NCI-H187 treated with DMSO at 0.1 percent for 48 hours (cell line): ENCODE measurements around the gene TBC1D8.

Experiments
- DNase-seq: peaks from one replicate; lab custom pipeline; 2025; lab: John Stamatoyannopoulos, UW

Gene TBC1D8

DNA sequence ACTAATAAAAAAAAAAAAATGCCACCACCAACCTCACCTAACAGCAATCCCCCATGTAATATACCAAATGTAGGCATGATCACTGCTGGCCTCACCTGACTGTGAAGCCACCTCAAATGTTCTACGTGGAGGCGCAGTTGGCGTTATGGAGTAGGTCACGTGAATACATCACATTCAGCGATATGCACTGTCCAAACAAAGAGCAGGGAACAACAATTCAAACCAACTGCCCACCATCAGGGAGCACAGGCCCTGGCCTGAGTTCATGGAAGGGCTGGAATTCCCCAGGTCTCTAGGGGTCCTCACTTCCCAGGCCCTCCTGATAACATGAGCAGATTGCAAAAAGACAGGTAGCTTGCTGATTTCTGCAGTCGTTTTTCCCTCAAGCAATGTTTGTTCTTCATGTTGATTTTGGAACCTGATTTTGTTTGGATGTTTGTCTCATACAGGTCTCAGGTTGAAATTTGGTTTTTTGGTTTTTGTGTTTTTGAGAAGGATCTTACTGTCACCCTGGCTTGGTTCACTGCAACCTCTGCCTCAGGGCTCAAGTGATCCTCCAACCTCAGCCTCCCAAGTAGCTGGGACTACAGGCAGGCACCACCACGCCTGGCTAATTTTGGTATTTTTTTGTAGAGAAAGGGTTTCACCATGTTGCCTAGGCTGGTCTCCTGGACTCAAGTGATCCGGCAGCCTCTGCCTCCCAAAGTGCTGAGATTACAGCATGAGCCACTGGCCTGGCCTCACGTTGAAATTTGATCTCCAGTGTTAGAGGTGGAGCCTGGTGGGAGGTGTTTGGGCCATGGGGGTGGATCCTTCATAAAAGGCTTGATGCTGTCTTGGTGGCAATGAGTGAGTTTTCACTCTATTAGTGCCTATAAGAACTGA is 15.5 kb downstream of the TBC1D8 start:
- DNase-seq = no peak

DNA sequence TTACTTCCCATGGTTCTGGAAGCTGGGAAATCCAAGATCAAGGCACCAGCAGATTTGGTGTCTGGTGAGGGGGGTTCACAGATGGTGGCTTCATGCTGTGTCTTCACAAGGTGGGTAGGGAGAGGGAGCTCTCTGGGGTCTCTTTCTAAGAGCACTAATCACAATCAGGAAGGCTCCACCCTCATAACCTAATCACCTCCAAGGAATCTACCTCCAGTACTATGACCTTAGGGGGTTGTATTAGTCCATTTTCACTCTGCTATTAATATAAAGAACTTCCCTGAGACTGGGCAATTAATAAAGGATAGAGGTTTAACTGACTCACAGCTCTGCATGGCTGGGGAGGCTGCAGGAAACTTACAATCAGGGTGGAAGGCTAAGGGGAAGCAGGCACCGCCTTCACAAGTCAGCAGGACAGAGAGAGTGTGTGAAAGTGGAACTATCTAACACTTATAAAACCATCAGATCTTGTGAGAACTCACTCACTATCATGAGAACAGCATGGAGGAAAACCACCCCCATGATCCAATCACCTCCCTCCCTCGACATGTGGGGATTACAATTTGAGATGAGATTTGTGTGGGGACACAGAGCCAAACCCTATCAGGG is 17.6 kb downstream of the TBC1D8 start:
- DNase-seq = no peak

DNA sequence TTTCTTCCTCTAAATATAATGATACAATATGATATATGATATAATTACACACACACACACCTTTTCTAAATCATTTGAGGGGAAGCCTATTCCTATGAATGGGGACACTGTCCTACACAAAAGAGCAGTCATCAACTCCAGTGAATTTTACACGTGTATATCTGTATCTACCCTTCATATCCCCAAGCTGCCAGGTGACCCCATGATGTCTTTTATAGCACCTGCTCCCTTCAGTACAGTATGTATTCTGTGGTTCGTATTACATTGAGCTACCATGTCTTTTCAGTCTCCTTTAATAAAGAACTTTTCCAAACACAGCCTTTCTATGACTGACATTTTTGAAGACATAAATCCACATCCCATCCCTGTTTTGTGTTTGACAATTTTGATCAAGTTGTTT is 19.0 kb downstream of the TBC1D8 start:
- DNase-seq = no peak

DNA sequence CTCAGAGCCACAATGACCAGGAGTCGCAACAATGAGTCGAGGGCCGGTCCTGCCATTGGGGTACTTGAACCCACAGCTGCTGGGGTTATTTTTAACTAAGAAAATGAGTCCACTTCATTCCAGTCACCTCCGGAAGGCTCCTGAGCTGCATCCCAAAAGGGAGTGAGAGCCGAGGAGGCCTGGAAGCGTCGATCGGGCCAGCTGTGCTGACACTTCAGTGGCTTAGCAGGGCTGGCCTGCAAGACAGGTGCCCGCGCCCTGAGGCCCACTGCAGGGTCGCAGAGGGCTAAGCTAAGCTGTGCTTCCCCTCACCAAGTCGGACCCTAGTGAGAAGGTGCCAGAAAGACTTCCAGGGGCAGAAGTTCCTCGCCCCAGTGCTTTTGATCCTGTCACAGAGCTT is 21.1 kb downstream of the TBC1D8 start:
- no peak for DNase-seq

DNA sequence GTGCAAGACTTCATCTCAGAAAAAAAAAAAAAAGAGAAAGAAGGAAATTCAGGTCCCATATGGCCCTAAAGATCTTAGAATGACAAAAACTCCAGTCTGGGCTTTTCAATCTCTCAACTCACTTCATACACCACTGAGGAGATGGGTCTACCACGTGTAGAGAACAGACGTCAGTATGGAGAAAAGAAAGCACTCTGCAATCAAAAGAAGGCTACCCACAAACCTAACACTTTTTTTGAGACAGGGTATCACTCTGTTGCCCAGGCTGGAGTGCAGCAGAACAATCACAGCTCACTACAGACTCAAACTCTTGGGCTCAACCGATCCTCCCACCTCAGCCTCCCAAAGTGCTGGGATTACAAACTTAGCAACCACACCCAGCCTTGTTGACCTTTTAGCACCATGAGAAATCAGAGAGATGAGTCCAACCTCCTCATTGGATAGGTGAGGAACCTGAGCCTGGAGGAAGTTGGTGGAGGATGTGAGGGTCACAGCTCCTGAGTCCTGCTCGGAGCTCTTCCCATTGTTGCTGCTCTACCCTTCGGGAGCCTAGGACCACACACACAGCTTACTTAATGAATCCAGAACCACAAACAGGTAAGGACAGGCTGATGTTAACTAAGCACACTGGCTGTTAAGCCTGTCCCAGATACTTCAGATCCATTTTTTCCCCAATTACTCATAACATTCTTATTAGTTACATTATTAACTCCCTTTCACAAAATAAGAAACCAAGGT is 23.7 kb downstream of the TBC1D8 start:
- DNase-seq = no peak

DNA sequence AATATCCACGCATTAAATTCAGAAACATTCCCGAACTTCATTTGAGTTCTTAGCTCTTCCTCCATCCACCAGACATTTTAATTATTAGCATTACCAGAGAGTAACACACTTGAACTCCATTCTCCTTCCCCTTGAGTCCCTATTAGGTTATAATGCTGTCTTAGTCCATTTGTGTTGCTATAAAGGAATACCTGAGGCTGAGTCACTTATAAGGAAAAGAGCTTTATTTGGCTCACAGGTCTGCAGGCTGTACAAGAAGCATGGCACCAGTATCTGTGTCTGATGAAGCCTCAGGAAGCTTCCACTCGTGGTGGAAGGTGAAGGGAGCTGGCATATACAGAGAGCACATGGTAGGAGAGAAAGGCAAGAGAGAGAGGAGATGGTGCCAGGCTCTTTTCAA is 25.4 kb downstream of the TBC1D8 start:
- no peak for DNase-seq

DNA sequence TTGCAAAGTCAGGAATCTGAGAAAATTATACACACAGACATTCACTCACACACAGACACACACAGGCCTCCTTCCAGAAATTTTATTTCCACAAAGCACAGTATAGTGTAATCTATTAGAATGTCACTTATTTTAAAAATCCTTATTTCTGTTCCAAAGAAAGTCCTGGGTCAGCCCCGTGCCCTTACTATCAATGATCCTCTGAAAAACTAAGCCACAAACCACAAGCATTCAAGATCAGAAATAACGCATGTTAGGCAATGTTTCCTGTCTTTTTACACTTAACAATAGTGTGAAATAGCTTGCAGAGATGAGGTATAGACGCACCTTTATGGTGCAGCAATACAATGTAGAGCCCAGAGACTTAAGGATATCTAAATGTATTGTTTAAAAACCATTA is 25.8 kb downstream of the TBC1D8 start:
- no peak for DNase-seq

DNA sequence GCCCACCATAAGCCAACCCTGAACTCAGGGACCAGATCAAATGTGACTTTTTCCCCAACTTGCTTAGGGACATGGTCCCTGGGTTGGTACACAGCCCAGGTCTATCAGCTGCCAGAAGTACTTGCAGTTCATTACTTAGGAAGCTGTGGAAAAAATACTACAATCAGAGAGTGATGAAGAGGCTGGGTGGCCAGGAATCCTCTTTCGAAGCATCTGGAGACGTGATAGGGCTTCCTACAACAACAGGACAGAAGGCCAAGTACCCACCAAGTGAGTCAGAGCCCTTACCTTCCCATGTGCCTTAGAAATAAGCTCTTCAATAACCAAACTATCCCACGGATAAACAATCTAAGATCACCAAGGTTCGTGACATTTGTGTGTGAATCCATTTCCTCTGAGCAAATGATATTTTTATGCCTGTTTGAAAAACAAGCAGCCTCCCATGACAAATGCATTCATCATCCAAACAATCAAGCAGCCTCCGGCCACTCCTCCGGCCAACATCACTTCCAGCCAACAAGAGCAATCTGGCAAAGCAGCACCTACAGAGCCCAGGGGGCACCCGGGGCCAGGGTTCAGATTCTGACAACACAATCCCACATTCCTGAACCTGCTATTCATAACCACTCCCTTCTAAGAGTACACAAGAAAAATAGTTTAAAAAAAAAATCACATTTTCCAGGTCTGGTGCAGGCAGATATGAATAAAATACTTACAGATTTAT is 26.4 kb downstream of the TBC1D8 start:
- DNase-seq = no peak

DNA sequence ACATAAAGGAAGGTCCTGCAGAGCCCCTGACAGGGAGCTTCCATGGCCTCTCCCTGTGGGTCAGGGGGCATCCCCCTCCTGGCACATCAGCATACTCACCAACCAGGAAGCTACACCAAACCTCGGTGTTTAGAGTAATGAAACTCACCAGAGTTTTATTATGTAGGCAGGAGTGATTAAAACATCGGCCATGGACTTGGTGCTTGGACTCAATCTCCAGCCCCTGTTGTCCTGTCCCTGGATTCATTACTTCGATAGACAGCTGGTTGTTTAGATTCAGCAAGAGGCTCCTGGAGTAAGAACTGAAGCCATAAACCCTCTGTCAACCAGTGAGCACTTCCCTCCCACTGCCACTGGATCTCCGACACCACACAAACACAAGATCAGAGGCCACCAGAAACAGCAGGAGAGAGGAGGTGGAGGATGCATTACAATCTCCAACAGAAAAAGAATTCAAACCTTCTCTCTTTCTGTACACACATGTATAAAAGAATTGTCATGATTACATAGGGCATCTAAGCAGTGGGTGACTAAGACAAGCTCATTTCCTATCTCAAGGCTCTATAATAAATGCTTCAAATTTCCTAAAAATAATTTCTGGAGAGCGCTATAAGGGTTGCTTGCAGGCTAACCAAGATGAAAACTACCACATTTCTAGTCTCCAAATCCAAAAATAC is 27.2 kb downstream of the TBC1D8 start:
- DNase-seq = no peak

DNA sequence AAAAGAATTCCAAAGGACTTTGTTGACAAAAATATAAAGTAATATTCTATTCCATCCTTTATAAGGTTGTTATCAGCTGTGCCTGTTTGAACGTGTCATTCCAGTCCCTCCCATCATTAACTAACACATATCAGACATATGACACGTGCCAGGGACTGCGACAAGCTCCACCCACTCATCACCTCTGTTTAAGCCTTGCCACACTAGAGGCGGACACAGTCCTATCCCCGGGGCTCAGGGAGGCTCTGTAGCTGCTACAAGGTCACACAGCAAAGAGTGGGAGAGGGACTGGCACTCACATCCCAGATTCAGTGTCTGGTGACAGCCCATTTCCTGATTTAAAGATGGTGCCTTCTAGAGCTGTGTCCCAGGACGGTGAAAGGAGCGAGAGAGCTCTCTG is 30.0 kb downstream of the TBC1D8 start:
- DNase-seq = no peak

DNA sequence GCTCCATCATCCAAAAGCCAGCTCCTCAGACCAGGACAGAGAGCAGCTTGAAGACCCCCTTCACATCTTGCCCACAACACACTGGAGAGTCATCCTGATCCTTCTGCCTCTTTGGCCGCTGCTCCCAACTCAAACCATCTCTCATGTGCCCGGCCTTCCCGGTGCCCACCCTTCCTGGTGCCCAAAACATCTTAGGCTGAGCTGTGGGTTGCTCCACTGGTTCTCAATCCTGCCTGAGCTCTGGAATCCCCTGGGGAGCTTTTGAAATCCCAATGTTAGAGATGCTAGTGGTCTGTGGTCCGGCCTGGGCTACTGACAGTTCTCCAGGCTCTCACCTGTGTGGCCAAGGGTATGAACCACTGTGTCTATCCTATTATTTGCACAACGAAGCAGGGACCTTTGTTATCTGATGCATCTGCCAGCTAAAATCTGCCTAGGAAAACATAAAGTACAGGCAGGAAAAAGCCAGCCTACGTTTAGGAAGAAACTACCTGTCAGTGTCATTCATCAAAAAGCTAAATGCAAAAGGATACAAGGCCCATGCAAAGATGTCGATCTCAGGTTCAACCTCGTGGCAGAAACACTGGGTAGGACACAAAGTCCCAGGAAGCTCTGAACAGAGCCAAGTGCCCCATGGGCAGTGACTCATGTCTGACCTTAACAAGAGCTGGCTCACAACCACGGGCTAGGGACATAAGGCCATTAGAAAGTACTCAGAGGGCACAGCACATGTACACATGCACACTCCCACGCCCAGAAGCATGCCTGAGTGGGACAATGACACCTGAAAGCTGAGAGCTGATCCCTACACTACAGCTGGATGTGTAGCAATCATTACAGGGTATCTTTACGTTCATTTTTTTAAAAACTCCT is 30.8 kb downstream of the TBC1D8 start:
- no peak for DNase-seq

DNA sequence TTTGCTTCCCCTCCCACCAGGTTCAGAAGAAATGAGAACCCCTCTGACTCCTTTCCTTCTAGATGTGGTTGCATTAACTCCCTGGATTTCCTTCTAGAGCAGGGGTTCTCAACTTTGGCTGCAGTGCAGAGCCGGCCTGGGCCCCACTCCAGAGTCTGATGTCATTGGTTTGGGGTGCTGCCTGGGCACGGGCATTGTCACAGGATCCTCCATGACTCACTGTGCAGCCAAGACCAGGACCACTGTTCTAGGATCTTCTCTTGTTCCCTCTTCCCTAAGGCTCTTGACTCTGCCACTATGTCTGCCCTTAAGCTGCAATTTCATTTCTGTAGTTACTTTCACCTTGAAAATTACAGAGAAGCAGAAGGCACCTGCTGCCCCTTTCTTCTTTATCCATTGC is 31.8 kb downstream of the TBC1D8 start:
- DNase-seq = no peak

DNA sequence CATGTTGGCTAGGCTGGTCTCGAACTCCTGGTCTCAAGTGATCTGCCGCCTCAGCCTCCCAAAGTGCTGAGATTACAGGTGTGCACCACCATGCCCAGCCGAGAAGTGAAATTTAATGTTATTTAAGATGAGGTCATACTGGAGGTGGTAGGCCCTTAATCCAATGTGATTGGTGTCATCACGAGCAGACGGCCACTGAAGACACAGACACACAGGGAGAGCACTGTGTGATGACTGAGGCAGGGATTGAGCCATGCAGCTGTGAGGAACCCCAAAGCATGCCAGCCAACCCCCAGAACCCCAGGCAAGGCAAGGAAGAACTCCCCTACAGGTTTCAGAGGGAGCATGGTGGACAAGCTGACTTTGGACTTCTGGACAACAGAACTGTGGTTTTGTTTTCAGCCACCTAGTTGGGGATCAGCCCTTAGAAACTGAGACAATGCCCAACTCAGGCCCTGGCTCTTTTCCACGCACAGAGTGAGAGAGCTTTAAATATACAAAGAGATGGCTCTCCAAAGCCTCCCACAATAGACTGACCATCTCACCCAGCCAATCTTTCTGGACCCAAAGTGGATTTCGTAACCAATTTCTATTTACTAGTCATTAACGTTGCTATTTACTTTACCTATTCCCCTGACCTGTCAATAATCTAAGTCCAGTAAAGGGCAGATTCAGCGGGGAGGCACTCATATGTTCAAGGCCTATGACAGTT is 34.2 kb downstream of the TBC1D8 start:
- no peak for DNase-seq

DNA sequence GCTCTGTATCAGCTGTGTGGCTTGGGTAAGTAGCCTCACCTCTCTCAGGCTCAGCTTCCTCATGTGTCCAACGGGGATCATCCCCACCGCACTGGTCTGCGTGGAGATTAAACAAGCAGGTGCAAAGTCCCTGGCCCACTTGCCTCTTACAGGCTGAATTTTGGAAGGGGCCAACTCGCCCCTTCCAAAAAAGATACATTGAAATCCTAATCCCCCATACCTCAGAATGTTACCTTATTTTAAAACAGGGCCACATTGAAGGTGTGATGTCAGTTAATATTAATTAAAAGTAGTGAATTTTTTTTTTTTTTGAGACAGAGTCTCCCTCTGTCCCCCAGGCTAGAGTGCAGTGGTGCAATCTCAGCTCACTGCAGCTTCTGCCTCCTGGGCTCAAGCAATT is 34.8 kb downstream of the TBC1D8 start:
- DNase-seq = no peak

DNA sequence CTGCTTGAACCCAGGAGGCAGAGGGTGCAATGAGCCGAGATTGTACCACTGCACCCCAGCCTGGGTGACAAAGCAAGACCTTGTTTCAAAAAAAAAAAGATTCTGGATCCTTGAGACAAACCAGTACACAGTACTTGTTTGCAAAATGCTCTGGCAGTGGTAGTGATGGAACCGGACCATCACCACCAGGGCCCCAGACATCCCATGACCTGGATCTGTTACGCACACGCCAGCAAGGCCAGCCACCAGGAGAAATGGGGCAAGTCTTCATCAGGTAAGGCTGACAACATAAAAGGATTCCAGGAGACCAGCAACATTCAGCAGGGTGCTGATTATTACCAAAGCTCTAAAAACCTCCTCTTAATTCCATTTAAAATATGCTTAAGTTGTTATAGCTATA is 35.5 kb downstream of the TBC1D8 start:
- no peak for DNase-seq

DNA sequence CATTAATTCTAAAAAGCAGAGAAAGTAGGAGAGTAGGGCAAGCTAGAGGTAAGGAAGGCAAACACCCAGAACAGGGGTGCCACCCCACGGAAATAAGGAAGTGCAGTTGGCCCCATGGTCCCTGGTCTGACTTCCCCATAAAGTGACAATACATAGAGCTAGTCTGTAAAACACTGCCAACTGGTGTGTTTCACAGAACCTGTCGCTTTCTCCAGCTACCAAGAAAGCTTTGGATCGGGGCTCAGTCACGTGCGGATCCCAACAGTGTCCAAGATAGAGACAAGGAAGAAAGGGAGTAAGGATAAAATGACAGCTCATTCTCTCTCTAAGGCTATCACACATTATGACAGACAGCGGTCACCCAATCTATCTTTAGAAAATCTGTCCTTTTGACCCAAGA is 36.4 kb downstream of the TBC1D8 start:
- no peak for DNase-seq

DNA sequence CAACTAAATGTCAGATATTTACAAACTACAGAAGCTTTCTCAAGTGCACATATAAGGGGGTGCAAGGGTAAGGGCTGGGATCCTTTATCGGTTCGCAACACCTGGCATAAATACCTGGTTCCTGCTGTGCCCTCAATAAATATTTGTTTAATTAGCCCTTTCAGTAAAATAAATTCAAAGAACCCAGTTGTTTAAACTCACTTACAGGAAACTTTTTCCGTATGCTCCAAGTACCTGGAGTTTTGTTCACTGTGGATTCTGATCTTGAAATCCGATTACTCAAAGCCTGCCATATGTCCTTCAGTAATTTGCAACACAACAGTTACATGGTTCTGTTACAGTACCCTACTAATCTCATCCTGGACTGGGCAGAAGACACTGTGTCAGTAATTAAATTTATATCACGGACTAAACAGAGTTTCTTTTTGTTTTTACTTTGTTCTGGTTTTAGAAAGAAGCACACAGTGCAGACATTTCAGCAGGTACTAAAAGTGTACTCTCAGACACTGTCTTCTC is 36.9 kb downstream of the TBC1D8 start:
- no peak for DNase-seq

DNA sequence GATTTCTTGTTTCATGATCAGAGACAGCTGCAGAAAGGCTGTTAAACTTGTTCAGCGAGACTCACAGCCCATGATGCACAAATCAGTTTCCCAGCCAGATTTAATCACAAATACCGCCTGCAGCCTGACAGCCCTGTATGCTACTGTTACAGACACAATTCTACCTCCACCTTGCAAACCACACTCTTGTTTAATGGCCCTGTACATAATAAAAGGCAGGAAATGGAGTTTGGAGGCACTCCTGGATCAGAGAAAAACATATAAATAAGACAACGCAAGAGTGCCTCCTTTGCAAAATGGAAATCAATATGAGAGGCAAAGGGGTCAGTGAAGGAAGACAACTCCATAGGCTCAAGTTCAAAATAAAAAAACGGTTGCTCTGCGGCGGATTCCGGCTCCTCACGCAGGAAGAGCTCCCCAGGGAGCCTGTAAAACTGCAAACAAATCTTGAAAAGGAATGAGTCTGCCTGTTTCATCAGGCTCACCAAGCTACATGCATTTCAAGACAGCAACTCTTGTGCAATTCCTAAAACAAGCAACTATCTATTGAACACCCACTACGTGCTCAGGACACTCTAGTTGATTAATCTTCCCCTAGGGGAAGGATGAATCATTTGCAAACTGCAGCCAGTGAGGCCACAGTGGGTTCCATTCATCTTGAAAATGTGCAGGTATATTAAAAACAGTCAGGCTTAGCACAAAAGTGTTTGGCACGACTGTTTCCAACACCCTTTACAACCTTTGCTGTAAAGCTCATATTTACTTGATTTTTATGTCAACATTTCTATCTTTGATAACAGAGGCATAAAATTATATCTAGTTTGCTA is 37.5 kb downstream of the TBC1D8 start:
- DNase-seq = no peak

DNA sequence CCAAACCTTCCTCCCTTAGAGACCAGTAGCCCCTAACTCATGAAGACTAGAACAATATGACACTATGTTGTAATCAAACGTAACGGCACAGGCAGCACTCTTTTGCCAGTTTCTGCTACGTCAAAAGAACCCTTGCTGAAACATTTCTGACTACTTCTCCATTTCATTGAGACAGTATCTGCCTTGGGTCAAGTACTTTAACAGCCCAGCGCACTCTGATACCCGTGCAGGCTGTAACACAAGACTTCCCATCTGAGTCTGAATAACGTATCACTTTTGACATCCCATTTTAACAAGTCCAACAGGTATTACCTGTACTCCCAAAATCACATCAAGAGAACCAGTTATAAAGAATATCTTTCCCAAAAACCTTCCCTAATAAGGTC is 38.4 kb downstream of the TBC1D8 start:
- DNase-seq = no peak
